Measurements from ENCODE around the gene PRKCQ. TPM values are rescaled to one million over a fixed set of nuclear protein-coding genes. Genes with fewer than 3 reads are reported as not detected.

The PRKCQ gene
- total RNA-seq, 4 donors from 2014 or later: 1.4 to 2.8 TPM; not detected in 2

DNA sequence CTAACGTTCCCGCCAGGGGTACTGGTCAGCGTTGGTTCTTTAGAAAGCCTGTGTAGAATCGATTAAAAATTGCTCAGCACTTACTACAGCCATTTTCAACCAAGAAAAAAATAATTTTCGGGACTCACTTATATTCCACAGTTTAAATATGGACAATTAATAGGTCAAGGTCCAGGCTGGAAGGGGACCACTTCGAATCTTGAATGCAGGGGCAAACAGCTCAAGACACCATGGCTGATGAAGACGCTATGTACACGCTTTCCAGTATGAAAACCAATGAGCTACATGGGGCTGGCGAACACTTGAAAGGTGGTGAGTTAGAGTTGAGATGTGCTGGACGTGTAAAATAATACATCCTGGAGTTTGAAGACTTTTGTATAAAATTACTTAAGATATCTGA lies 87.2 kb downstream of the PRKCQ start:
- H3K27me3 ChIP-seq: no peaks in the 10 kb centered on the region
- H3K36me3 ChIP-seq: no peaks in the 10 kb centered on the region
- no peaks in the 10 kb centered on the region for H3K9me3 ChIP-seq
- no peak for DNase-seq
- no peaks in the 10 kb centered on the region for H3K4me1 ChIP-seq
- H3K4me3 ChIP-seq: no peak overlapping the region
- intact Hi-C loops (cut with DNase I; ENCODE audit: low total_unique reads): no loop called here
- no peak overlapping the region for H3K27ac ChIP-seq
- TF ChIP-seq, protein P1, sequence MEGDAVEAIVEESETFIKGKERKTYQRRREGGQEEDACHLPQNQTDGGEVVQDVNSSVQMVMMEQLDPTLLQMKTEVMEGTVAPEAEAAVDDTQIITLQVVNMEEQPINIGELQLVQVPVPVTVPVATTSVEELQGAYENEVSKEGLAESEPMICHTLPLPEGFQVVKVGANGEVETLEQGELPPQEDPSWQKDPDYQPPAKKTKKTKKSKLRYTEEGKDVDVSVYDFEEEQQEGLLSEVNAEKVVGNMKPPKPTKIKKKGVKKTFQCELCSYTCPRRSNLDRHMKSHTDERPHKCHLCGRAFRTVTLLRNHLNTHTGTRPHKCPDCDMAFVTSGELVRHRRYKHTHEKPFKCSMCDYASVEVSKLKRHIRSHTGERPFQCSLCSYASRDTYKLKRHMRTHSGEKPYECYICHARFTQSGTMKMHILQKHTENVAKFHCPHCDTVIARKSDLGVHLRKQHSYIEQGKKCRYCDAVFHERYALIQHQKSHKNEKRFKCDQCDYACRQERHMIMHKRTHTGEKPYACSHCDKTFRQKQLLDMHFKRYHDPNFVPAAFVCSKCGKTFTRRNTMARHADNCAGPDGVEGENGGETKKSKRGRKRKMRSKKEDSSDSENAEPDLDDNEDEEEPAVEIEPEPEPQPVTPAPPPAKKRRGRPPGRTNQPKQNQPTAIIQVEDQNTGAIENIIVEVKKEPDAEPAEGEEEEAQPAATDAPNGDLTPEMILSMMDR (IDR thresholded peaks at IDR 0.05): no peak
- TF ChIP-seq POLR2A (IDR thresholded peaks at IDR 0.05): no peak

DNA sequence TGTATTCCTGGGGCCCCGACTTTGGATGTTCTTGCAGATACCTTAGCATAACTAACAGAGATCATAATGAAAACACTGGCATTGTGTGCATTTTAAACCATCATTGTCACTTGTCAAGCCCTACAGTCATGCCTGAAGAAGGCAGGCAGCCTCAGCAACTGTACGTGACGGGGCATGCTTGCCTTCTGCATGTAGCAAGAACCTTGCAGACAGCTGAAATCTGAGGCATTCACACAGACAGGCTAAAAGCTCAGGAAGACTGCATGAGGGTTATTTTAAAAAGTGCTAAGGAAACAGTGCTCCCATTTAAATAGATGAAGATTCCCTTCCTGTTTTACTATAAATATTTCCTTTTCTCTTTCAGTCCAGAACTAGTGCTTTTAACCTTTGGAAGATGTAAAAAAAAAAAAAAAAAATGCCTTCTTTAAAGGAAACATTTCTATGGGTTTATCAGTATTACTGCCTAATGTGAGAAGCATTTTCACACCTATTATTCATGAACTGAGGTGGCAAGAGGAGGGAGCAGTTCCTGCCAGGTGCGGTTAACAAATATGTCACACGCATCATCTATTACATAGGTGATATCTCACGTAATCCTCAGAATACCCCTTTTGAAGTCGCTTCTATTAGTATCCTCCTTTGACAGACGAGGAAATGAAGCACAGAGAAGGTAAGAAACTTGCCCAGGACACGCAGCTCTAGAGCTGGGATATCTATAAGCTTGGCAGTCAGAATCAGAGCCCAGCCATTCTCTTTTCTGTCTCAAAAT lies 88.1 kb downstream of the PRKCQ start:
- no peak for DNase-seq
- H3K9me3 ChIP-seq: no peaks in the 10 kb centered on the region
- no peak overlapping the region for H3K27ac ChIP-seq
- no peak overlapping the region for H3K4me3 ChIP-seq
- intact Hi-C loops (cut with DNase I; ENCODE audit: low total_unique reads): no loop called here
- no peaks in the 10 kb centered on the region for H3K27me3 ChIP-seq
- H3K36me3 ChIP-seq: no peaks in the 10 kb centered on the region
- TF ChIP-seq, protein P1 (IDR thresholded peaks at IDR 0.05): no peak
- no peak for TF ChIP-seq POLR2A (IDR thresholded peaks at IDR 0.05)
- no peaks in the 10 kb centered on the region for H3K4me1 ChIP-seq

DNA sequence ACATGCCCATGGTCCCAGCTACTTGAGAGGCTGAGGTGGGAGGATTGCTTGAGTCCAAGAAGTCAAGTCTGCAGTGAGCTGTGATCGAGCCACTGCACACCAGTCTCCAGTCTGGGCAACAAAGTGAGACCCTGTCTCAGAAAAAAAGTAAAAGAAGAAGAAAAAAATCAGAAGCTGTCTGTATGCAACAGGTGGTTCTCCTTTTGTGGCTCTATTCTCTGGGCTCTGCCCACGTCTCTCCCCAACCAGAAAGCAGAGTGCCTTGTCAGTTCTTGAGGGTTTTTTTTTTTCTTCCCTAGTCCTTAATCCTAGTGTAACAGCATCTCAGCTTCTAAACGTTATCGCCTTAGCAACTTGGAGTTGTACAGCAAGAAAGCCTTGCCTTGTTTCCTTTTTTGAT lies 89.5 kb downstream of the PRKCQ start:
- DNase-seq: no peak
- Histone ChIP-seq H3K27ac (no peak overlapping the region), H3K4me3 (no peak overlapping the region), H3K27me3 (no peaks in the 10 kb centered on the region), H3K9me3 (no peaks in the 10 kb centered on the region), H3K36me3 (no peaks in the 10 kb centered on the region), H3K4me1 (no peaks in the 10 kb centered on the region)
- TF ChIP-seq, protein P1 (IDR thresholded peaks at IDR 0.05): no peak
- intact Hi-C loops (cut with DNase I; ENCODE audit: low total_unique reads): no loop called here

DNA sequence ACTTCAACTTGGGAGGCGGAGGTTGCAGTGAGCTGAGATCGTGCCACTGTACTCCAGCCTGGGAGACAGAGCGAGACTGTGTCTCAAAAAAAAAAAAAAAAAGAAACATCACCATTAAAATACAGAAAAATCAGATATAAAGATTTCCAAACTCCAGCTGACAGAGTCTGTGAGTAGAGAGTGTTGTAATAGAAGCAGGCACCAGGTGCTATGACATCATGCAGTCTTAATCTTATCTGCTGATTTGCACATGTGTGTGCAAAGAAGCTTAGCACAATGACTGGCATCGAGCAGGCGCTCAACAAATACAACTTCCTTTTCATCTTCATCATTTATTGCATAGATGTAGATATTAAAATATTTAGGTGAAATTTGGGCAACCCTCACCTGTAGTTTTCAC lies 92.2 kb downstream of the PRKCQ start:
- H3K36me3 ChIP-seq: no peaks in the 10 kb centered on the region
- H3K4me3 ChIP-seq: no peak overlapping the region
- no peak for TF ChIP-seq POLR2A (IDR thresholded peaks at IDR 0.05)
- TF ChIP-seq, protein P1 (IDR thresholded peaks at IDR 0.05): no peak
- no peak overlapping the region for H3K27ac ChIP-seq
- no peaks in the 10 kb centered on the region for H3K4me1 ChIP-seq
- no peak for DNase-seq
- intact Hi-C loops (cut with DNase I; ENCODE audit: low total_unique reads): no loop called here
- no peaks in the 10 kb centered on the region for H3K9me3 ChIP-seq
- H3K27me3 ChIP-seq: no peaks in the 10 kb centered on the region

DNA sequence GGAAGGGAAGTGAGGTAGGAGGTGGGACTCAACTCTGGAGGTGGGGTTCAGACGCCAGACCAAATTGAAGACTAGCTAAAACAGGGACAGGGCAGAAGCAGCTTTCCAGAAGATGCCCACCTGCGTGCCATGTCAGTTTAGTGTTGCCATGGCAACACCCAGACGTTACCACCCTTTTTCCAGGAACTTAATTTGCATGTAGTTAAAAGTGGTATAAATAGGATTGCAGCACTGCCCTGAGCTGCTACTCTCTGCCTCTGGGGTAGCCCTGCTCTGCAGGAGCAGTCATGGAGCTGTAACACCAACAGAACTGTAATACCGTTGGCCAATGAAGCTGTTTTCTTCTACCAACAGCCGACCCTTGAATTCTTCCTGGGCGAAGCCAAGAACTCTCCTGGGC lies 93.8 kb downstream of the PRKCQ start:
- DNase-seq: no peak
- Histone ChIP-seq H3K4me1 (no peaks in the 10 kb centered on the region), H3K9me3 (no peaks in the 10 kb centered on the region), H3K27ac (no peak overlapping the region), H3K4me3 (no peak overlapping the region), H3K36me3 (no peaks in the 10 kb centered on the region), H3K27me3 (no peaks in the 10 kb centered on the region)
- intact Hi-C loops (cut with DNase I; ENCODE audit: low total_unique reads): no loop called here
- TF ChIP-seq POLR2A (IDR thresholded peaks at IDR 0.05): no peak
- TF ChIP-seq, protein P1 (IDR thresholded peaks at IDR 0.05): no peak

Measured in uterus (tissue), 4 donors.